Pulmonary artery endothelial cell (primary cell): Measurements from ENCODE around the gene NCOR2. TPM values are rescaled to one million over a fixed set of nuclear protein-coding genes. Genes with fewer than 3 reads are reported as not detected.

Experiments
- DNase-seq: peaks from one replicate; pipeline ENCODE4 v3.0.0-alpha.2; 2011; ENCODE audit warnings: low read depth, low spot score
- total RNA-seq: library from RNA; depleted of rRNA; stranded (reverse); fragments of >200 nt; gene quantifications from 2 replicates; pipeline ENCODE4 v1.2.3, GENCODE V29; 2014

Gene NCOR2
- total RNA-seq, 1 donor from 2014 or later, result 43.5 TPM

DNA sequence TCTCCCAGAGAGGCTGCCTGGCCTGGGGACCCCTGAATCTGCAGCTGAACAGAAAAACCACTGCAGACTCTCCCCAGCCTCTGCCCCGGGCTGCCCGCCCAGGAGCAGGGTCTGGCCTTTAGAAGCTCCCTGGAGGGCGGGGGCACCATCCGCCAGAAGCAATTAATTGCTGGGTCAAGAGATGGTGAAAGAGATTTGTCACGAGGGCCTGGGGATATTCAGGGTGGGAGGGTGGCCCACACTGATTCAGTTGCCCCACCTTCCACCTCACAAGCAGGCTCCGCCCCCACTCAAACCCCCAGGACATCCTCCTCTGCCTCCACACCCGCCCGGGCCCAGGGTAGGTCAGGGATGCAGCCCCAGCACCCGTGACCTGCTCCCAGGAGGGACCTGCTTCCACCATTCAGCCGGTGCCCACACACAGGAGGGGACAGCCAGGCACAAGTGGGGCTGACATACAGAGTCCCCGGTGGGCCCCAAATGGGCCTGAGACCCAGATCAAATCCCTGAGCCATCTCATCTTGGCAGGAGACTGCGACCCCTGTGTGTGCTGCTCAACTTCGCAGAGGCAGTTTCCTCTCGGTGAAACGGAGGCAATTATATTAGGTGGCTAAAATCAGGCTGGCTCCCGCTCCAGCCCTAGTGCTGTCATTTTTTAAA is 23.0 kb downstream of the NCOR2 start:
- DNase-seq, result no peak

DNA sequence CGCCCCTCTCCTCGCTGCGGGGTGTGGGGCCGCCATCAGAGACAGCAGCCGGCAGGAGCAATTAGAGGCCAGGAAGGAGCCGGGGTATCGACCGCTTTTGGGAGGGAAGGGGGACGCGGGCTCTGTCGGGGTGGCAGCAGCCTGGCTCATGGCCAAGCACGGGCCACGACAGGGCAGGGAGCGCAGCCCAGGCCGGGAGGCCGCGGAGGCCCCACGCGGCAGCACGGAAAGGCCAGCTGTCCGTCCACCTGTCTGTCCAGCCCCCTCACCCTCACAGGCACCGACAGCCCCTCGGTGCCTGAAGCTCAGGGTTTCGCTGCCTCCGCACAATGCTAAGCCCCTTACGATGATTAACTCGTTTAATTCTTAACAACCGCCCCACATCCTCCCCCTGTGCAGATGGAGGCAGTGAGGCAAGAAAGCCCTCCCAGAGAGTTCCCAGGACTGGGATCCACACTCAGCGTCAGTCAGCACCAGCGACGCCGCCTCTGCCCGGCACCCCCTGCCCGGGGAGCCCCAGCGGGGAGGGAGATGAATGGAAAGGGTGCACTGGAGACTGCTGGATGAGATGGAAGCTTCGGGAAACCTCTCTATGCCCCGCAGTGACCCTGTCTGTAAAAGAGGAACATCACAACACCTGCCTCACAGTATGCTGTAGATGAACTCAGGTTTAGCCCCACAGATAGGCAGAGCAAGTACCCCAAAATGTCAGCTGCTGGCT is 23.7 kb downstream of the NCOR2 start:
- no peak for DNase-seq

DNA sequence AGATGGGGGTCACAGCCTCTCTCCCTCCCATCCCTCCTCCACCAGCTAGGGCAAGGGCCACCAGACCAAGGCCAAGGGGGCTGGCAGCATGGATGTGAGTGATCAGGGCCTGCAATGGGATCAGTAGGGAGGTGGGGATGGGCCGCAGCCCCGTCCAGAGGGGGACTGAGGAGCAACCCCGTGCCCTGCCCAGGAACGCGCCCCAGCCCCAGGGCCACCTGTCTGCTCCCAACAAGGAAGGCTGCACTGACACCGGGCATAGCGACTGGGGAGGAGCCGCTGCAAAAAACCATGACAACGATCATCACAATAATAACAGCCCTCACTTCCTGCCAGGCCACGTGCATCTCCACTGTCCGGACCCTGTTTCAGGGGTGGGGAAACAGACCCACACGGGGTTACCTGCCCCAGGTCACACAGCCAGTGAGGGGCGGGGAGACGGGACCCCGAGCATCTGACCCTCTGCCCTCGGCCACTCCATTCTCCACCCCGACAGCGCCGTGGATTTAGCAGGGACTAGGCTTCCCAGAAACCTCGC is 24.3 kb downstream of the NCOR2 start:
- DNase-seq, result no peak

DNA sequence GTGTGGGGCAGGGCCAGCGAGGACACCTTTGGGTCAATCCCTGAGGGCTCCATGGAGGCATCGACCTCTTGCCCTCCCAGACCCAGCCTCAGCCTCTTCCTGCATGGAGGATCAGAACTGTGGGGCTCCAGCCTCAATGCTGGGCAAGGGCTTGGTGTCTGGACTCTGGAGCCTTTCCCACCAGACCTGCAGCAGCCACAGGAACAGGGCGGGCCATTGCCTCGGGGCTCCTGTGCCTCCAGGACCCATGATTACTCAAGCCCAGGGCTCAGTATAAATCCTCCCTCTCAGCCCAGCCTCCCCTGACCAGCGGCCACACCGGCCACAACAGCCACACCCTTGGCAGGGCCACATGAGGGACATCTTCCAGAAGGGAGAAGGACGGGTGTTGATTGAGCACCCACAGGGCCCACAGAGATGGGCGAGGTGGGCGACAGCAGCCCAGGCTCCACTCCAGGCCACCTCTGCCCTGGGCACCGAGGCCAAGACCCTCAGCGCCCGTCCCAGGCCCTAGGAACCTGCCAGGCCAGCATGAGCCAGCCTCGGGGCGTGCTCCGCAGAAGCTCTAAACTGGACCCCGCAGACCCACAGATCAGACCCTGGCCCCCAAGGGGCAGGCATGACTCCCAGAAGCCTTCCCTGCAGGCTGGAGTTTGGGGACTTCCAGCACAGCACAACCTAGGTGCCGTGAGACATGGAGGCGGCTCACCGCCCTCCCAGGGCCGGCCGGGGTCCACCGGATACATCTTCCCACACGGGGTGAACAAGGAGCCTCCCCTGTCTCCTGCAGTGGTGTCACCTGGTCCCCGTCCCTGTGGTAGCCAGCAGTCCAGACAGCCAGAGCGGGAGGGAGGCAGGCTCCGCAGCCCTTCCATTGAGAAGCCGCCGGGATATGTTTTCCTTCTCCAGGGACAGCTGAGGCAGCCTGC is 25.1 kb downstream of the NCOR2 start:
- DNase-seq, result no peak

- no peak for DNase-seq
These were observed 26.1 kb downstream of the NCOR2 start for GRCh38 chr12:124541322-124541721.

DNA sequence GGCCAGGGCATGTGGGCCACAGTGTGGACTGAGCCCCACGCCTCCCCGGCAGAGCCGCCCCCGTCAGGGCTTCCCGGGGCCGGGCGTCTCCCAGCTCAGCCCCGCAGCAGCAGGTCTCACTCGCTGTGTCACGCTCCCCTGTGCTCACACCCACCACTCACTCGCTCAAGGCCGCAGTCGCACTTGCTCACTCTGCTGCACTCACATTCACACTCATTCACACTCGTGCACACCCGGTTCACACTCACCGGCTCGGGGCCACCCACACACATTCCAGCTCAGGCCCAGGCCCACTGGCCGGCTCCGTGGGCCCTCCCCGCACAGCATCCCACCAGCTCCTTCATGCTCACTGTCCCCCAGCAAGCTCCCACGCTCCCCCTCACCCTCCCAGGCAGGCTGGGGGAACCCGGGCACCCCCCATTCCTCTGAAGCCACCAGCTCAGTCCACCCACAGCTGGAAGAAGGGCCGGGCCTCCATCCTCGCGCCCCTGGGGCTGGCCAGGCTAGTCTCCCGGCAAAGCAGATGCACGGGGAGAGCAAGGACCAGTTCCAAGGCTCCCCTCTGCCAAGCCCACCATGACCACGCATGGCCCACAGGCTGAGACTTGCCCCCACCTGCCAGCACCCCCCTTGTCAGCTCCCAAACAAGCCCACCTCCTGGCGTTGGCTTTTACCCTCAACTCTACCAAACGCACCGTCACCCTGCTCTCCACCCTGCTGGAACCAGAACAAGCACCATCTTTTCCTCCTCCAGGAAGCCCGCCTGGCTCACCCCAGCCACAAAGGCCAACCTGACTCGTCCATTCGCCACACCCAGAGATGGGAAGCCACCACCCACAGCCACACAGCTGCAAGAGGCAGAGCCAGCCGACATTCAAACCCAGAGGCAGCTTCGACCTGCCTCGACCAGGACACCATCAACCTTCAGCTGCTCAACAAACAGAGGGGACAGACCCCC is 28.0 kb downstream of the NCOR2 start:
- DNase-seq, result no peak

- no peak for DNase-seq
These were observed 29.0 kb downstream of the NCOR2 start for GRCh38 chr12:124538194-124539082.

- DNase-seq, result no peak
These were observed 29.8 kb downstream of the NCOR2 start for GRCh38 chr12:124537525-124538193.

GRCh38 chr12:124536641-124537040 is 30.8 kb downstream of the NCOR2 start:
- no peak for DNase-seq

DNA sequence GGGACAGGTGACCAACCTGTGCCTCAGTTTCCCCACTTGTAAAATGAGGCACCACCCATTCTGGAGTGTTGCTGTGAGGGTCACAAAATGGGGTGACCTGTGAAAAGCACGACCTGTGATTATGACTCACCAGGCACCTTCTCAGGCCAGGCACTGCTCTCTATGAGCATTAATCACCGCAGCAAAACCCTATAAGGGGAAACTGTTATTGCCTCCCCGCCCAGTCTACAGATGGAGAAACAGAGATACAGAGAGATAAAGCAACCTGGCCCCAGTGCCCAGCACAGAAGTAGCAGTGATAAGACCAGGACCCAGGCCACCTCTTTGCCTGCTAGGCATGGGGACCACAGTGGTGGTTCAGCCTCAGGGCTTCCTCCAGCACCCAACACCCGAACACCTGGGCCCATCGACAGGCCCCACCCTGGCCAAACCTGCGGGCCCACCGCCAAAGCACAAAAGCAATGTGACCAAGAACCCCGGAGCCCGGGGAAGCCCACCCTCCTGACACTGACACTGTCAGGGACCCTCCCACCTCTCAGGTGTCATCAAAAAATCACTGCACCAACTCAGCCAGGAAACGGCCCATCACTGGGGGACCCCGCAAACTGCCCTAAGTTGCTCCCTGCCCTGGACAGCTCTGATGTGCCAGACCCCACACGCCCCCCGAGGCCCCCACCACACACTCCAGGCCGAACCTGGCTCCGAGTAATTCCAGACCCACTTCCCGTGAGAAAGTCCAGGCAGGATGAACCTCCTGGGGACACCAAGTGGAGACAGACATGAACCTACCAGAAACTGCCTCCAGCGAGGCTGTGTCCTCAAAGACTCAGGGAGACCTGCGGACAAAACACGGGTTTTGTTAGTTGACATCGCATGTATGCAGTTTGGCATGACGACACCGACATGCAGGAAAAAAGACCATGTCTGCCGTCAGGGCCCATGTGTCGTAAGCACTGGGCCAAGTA is 32.4 kb downstream of the NCOR2 start:
- DNase-seq, result no peak

DNA sequence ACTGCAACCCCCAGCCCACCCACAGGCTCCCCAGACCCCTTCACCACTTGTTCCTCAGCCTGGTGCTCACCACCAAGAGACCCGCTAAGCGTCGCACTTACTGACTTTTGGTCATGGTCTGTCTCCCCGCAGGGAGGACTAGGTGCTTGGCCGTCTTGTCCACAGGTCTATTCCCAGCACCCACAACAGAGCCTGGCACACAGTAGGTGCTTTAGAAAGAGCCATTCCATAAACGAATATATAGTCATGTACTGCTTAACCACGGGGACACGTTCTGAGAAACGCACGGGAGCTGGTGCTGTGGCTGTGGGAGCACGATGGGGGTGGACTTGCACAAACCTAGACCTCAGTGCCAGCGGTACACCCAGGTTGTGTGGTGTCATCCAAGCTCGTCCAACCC is 34.0 kb downstream of the NCOR2 start:
- no peak for DNase-seq

DNA sequence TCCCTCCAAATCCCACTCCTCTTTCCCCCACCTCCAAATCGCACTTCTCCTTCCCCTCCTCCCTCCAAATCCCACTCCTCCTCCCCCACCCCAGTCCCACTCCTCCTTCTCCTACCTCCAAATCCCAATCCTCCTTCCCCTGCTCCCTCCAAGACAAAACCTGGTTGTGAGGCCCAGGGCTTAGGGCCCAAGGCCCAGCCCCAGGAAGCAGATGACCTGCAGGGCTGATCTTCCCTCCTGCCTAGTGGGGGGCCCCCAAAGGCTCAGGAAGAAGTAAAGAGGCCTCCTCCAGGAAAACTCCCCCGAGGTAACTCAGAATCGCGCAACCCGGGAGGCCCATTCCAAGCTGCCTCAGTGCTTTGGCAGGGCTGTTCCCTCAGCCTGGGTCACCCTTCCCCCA is 34.4 kb downstream of the NCOR2 start:
- no peak for DNase-seq

GRCh38 chr12:124532331-124532750 is 35.1 kb downstream of the NCOR2 start:
- no peak for DNase-seq

- no peak for DNase-seq
These were observed 35.5 kb downstream of the NCOR2 start for GRCh38 chr12:124531906-124532305.

DNA sequence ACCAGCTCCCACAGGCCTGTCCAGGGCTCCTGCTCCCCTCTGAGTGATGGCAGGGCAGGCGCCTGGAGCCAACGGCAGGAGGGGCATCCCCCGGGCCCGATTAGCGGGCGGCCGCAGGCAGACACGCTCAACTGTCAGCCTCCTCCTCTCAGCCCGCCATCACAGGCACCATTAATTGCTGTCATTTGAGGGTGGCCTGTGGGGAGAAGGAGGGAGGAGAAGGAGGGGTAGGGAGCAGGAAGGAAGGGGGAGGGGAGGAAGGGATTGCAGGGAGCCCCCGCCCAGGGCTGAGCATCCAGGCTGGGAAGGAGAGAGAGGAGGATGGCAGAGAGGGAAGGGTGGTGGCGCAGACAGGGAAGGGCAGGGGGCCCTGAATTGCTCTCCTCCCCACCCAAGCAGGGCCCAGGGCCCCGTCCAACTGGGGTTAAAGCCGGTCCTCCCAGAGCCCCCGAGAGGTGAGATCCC is 36.1 kb downstream of the NCOR2 start:
- no peak for DNase-seq

GRCh38 chr12:124530637-124531263 is 36.7 kb downstream of the NCOR2 start:
- DNase-seq, result no peak

DNA sequence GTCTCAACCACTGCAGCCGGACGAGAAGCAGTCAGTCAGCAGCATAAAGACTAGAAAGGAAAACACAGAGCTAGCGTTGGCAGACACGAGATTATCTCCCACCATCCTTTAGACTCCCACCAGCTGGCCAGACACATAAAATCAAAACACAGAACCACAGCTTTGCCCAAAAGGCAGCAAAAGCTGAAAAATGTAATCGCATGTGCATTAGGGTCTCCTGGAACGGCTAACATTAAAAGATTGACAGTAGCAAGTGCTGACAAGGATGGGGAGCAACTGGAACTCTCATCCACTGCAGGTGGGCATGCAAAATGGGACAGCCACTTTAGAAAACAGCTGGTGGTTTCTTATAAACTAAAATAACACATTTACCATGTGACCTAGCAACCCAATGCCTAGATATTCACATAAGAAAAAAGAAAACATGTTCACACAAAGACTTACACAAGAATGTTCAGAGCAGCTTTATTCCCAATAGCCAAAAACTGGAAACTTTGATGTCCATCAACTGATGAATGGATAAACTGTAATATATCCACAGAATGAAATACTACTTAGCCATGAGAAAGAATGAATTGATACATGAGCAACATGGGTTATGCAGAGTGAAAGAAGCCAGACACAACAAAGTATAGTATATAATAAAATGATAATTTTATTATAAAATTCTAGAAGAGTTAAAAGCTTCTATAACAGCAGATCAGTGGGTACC is 37.7 kb downstream of the NCOR2 start:
- DNase-seq, result no peak
